Sigmoid colon (tissue), 7 donors: ENCODE results near the gene FOSL2. TPM values are rescaled to one million over a fixed set of nuclear protein-coding genes. Genes with fewer than 3 reads are reported as not detected.

Source experiments
- DNase-seq: peaks from one replicate; pipeline ENCODE4 v3.0.0-alpha.2; 2019
- H3K27ac ChIP-seq, 4 donors: fragments of 200-600 bp; sonication (generic); one replicate each; pipeline ENCODE4 v1.5.1; 2016 to 2019; ENCODE audit warnings: mild to moderate bottlenecking in 1 of 4
- H3K27me3 ChIP-seq, 3 donors: fragments of 200-600 bp; sonication (generic); one replicate each; pipeline ENCODE4 v1.5.1; 2019; ENCODE audit warnings: mild to moderate bottlenecking in 1 of 3
- H3K36me3 ChIP-seq, 4 donors: fragments of 200-600 bp; sonication (generic); one replicate each; pipeline ENCODE4 v1.5.1; 2016 to 2019
- H3K4me1 ChIP-seq, 4 donors: fragments of 200-600 bp; sonication (generic); one replicate each; pipeline ENCODE4 v1.5.1; 2017 to 2019
- H3K4me3 ChIP-seq, 4 donors: fragments of 200-600 bp; sonication (generic); one replicate each; pipeline ENCODE4 v1.5.1; 2017 to 2019; ENCODE audit warnings: mild to moderate bottlenecking in 2 of 4, moderate library complexity in 1 of 4
- H3K9me3 ChIP-seq, 4 donors: fragments of 200-600 bp in 3 of 4; sonication (generic) in 3 of 4; one replicate each; pipeline versions ENCODE4 v1.5.1 to v1.6.1; 2013 to 2019
- CTCF ChIP-seq, 4 experiments: fragments of 450-650 bp in 3 of 4; fragments of 200-600 bp in 1 of 4; IDR thresholded peaks; one replicate each; pipeline ENCODE4 v1.5.1; 2016 to 2019; ENCODE audit warnings: antibody characterized with exemption in 4 of 4, mild to moderate bottlenecking in 3 of 4, moderate library complexity in 2 of 4
- EP300 ChIP-seq, 4 donors: sonication (generic); formaldehyde crosslinking; IDR thresholded peaks; one replicate each; pipeline ENCODE4 v1.6.1; 2017; ENCODE audit warnings: antibody characterized with exemption in 4 of 4
- POLR2A ChIP-seq, 2 donors: fragments of 450-650 bp; IDR thresholded peaks; one replicate each; pipeline ENCODE4 v1.6.1; 2016; ENCODE audit warnings: antibody characterized with exemption in 2 of 2, mild to moderate bottlenecking in 2 of 2, moderate library complexity in 2 of 2
- POLR2AphosphoS5 ChIP-seq, 4 donors: sonication (generic); formaldehyde crosslinking; IDR thresholded peaks; one replicate each; pipeline ENCODE4 v1.6.1; 2017; ENCODE audit warnings: antibody characterized with exemption in 4 of 4
- WGBS, 2 donors: extraction: QIAGEN DNeasy Blood & Tissue Kit; methylation state at CpG; one replicate each; pipeline ENCODE4 v1.1.7; 2013; 5-methylcytosine and 5-hydroxymethylcytosine counted together
- intact Hi-C: fragments of 100-400 bp; cut with DNase I; formaldehyde crosslinking; loops from one replicate; pipeline ENCODE4 v1.15.1; 2023
- polyA plus RNA-seq, 3 donors: library from polyadenylated mRNA; stranded (reverse); fragments of 200-250 nt; gene quantifications; one replicate each; pipeline ENCODE4 v1.2.3, GENCODE V29; 2013
- total RNA-seq, 4 donors: library from RNA; depleted of rRNA; stranded (reverse); fragments of >200 nt; gene quantifications; one replicate each; pipeline ENCODE4 v1.1.0, GENCODE V29; 2016
- donor health status: healthy with polysubstance abuse.
- donor health status: Bipolar disorder and iron deficiency.
- donor health status: healthy.

FOSL2 gene
- total and polyA plus RNA-seq, 7 donors, result 30.0 to 208 (median 65.8) TPM

DNA sequence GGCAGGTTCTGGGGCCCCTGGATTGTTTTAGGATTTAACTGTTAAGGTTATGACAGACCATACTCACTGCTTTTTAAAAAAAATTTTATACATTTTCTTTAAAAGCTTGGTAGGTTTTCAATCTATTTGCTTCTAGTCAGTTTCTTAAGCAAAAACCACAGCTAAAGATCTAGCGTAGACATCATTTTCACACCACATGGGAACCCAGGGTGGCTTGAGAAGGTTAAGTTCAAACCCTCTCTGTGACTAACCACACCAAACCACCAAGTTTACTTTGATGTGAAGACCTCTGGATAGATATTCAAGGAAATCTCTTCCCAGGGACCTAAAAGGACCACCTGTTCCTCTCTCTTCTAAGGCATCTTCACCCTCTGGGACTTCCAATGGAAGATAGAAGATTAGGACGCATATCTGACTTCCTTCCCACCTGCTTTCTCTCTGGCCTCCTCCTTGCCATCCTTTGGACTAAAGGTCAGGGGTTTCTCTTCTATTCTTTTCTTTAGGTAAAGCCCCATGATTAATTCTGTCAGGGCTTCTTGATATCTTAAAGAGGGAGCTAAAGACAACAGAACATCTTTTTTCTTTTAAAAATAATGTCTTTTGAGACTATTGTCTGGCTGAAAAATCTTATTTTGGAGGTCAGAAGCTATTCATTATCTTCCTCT is 32.3 kb downstream of the FOSL2 start:
- intact Hi-C loops, result no loop called here

DNA sequence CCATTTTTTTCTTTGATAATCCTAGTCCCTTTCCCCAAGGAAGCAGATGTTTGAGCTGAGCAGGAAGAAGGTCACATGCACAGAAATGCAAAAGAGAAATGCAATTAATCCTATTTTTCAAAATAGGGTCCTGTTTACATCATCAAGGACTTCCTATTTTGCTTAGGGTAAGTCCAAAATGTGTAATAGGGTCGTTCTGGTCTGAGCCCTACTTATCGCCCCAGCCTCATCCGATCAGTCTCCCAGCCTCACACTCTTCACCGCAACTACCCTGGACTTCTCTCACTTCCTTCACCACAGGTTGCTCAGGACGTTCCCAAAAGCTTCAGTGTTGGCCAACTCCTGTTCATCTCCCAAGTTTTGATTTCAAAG is 32.8 kb downstream of the FOSL2 start:
- whole genome bisulfite sequencing, 2 donors, result 77 to 91% methylated on average over 5 of the region's 5 CpGs

More for the DNA sequence above, 32.3 kb downstream of the FOSL2 start:
- no peak overlapping the region for H3K4me3 ChIP-seq
- no peaks in the 10 kb centered on the region for H3K27me3 ChIP-seq
- no peaks in the 10 kb centered on the region for H3K9me3 ChIP-seq
- no peak overlapping the region for H3K27ac ChIP-seq
- WGBS, 2 donors, result 79 to 87% methylated on average over 2 of the region's 2 CpGs
- peaks cover 0 to 6% (median 3%) of the 10 kb centered on the region in 4 donors for H3K36me3 ChIP-seq
- no peaks in the 10 kb centered on the region for H3K4me1 ChIP-seq
- no peak for TF ChIP-seq EP300 (IDR thresholded peaks at IDR 0.05)
- no peak for TF ChIP-seq POLR2A (IDR thresholded peaks at IDR 0.05)
- TF ChIP-seq POLR2AphosphoS5 (IDR thresholded peaks at IDR 0.05), result no peak
- TF ChIP-seq CTCF (IDR thresholded peaks at IDR 0.05), result no peak
- no peak for DNase-seq

DNA sequence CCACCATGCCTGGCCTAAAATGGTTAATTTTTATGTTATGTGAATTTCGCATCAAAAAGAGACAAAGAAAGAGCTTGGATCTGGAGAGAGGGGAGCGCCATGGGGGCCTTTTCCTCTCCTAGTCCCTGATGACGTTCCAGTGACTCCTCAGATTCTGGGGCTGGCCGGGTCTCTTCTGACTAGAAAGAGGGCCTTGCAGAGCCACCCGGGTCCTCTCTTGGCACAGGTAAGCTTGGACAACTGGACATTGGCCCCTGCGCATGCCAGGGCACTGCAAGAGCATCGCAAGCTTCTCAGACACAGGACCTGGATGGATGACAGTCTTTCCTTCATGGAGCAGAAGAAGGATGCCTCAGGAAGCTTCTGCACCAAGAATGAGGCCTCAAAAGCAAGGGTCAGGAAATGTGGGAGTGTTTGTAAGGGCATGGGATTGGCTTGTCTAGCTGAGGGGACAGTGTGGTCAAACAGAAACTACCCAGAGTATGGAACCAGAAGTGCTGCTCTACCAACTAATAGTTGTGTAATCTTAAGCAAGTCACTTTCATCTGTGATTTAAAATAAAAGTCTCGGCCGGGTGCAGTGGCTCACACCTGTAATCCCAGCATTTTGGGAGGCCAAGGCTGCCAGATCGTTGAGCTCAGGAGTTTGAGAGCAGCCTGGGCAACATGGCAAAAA is 35.2 kb downstream of the FOSL2 start:
- WGBS, 2 donors, result 93 to 94% methylated on average over 10 of the region's 10 CpGs
- no peak overlapping the region for H3K27ac ChIP-seq

More for the DNA sequence above, 32.8 kb downstream of the FOSL2 start:
- Histone ChIP-seq H3K27ac (no peak overlapping the region), H3K4me3 (no peak overlapping the region), H3K4me1 (no peaks in the 10 kb centered on the region), H3K9me3 (no peaks in the 10 kb centered on the region), H3K27me3 (no peaks in the 10 kb centered on the region), H3K36me3 (peaks cover 0 to 6% (median under 1%) of the 10 kb centered on the region in 4 donors)
- no peak for DNase-seq
- intact Hi-C loops, result no loop called here
- TF ChIP-seq EP300 (IDR thresholded peaks at IDR 0.05), result no peak

DNA sequence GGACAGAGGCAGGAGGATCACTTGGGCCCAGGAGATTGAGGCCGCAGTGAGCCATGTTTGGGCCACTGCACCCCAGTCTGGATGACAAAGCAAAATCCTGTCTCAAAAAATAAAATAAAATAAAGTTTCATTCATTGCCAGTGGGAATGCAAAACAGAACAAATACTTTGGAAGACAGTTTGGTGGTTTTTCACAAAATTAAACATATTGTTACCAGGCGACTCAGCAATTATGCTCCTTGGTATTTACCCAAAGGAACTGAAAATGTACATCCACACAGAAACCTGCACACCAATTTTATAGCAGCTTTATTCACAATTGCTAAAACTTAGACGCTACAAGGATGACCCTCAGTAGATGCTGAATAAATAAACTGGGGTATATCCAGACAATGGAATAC is 35.8 kb downstream of the FOSL2 start:
- WGBS, 2 donors, result 88 to 90% methylated on average over 3 of the region's 3 CpGs
- no peak overlapping the region for H3K4me3 ChIP-seq
- intact Hi-C loops, result no loop called here
- no peak overlapping the region for H3K27ac ChIP-seq
- no peak for DNase-seq
- H3K27me3 ChIP-seq, result no peaks in the 10 kb centered on the region
- H3K4me1 ChIP-seq, result no peaks in the 10 kb centered on the region
- TF ChIP-seq POLR2A (IDR thresholded peaks at IDR 0.05) (no peak), POLR2AphosphoS5 (IDR thresholded peaks at IDR 0.05) (no peak)
- H3K9me3 ChIP-seq, result peaks cover 0 to 5% (median 0%) of the 10 kb centered on the region in 4 donors
- peaks cover 0 to 6% (median 0%) of the 10 kb centered on the region in 4 donors for H3K36me3 ChIP-seq

More for the DNA sequence above, 35.2 kb downstream of the FOSL2 start:
- Histone ChIP-seq H3K4me1 (no peaks in the 10 kb centered on the region), H3K4me3 (no peak overlapping the region), H3K36me3 (peaks cover 0 to 6% (median 0%) of the 10 kb centered on the region in 4 donors), H3K27me3 (no peaks in the 10 kb centered on the region), H3K9me3 (no peaks in the 10 kb centered on the region)
- TF ChIP-seq CTCF (IDR thresholded peaks at IDR 0.05) (no peak), POLR2A (IDR thresholded peaks at IDR 0.05) (no peak), EP300 (IDR thresholded peaks at IDR 0.05) (no peak), POLR2AphosphoS5 (IDR thresholded peaks at IDR 0.05) (no peak)
- intact Hi-C loops, result no loop called here
- no peak for DNase-seq

DNA sequence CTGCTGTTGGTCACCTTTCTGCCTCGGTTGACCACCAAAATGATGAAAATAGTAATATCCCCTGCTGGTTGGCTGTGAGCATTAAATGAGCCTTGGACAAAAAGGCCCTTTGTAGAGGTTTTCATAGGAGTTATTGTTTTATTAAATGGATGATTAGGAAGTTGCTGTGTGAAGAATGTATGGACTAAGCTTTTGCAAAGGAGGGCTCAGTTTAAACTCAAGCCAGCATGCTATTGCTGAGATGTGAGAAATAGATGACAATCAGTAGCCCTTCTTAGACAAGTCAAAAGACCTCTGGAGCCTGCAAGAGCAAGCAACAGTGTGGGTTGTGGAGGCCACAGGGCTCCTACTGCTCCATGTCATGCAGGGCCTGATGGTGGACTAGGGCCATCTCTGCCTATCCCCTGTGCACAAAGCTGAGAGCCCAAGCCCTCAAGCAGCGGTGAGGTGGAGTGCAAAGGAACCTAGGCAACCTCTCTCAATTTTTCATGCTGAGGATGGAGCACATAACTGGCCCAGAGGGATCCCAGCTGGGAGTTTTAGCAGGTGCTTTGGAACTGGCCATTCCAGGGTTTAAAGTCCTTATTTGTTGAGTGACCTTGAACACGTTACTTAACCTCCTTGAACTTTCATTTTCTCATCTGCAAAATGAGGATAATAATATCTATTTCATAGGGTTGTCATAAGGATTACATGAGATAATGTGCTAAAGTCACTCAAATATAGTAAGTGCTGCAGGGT is 37.1 kb downstream of the FOSL2 start:
- DNase-seq, result no peak
- 69 to 82% methylated on average over 3 of the region's 3 CpGs for WGBS, 2 donors
- TF ChIP-seq POLR2AphosphoS5 (IDR thresholded peaks at IDR 0.05), result no peak
- no peak for TF ChIP-seq CTCF (IDR thresholded peaks at IDR 0.05)
- no peak for TF ChIP-seq EP300 (IDR thresholded peaks at IDR 0.05)
- TF ChIP-seq POLR2A (IDR thresholded peaks at IDR 0.05), result no peak
- no peaks in the 10 kb centered on the region for H3K4me1 ChIP-seq
- no peak overlapping the region for H3K4me3 ChIP-seq
- no peak overlapping the region for H3K27ac ChIP-seq
- intact Hi-C loops, result no loop called here
- H3K27me3 ChIP-seq, result no peaks in the 10 kb centered on the region
- H3K9me3 ChIP-seq, result peaks cover 0 to 5% (median 0%) of the 10 kb centered on the region in 4 donors
- H3K36me3 ChIP-seq, result peaks cover 0 to 6% (median 0%) of the 10 kb centered on the region in 4 donors
